Measurements from ENCODE around the gene PGAP2.
"Not testable (repeated sequence)": the region's sequence is repeated elsewhere in the genome, so short reads cannot be mapped to it uniquely, and the experiment has no call there.

Gene PGAP2

DNA sequence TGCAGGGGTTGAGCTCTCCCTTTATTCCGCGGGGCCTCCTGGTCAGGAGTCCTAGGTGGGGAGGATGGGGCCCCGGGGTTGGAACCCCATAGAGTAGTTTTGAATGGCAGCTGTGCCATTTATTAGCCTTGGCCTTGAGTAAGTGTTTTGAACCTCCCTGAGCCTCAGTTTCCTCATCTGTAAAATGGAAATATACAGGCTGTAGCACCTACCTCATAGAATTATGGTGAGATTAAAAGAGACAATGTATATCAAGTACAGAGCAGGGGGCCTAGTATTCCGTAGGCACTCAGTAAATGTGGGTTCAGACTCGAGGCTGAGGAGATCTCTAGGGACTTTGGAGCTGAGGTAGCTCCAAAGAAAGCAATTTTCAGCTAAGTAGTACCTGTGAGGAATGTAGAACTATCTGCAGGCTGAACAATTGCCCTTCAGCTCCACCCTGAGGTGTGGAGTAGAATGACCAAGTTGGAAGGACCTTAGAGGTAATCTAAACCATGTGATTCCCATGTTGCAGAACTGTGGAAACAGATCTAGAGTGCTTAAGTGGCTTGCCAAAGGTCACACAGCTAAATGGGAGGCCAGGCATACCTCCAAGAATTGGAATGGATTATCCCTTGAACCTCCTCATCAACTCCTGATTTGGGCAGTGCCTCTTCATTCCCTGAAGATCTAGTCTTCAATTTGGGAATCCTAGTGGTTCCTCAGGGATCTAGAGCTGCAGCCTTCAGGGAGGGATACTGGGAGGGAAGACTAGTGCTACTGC, 682 bp downstream of the PGAP2 start:
- peak; percentile 3 for DNase-seq

DNA sequence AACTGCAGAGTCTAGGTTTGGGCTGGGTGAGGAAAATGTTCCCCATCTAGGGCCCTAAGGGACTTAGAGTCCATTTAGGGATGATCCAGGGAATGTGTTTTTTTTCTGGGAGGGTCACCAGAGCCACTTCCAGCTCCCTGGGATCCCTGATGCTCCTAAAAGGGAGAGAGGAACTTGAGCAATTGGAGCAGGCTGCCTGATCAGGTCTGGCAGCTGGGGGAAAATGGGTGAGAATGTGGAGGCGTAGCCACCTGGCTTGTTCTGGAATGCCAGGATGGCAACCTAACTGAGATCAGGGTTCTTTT, 1.2 kb downstream of the PGAP2 start:
- DNase-seq, result no peak

DNA sequence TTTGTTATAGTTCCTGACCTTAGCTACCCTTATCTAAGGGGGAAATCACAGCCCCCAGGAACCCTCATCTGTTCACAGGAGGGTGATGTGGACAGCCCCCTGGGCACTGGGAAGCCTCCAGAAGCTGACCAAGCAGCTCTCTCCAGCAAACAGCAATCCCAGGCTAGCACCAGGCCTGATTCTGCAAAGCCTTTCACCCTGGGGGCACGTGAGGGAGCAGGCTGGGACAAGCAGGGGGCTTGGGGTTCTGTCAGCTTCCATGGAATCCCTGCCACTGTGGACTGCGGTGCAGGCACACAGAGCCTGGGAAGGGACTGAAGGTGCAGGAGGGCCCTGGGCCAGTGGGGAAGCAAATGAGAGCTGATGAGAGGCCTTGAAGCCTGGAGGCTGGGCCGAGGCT, 2.1 kb downstream of the PGAP2 start:
- DNase-seq, result no peak

DNA sequence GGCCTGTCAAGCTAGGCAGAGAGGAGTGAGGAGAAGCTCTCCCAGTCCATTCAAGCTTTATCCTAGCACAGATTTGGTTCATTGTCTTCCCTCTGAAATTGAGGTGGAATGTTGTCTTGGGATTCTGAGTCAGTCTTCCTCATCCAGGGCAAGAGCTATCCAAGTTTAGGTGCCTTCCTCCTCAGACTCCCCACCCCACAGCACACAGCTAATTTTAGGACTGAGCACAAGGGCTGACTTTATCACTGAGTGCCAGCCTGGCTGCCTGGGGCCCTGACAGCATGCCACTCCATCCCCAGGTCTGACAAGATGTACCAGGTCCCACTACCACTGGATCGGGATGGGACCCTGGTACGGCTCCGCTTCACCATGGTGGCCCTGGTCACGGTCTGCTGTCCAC, 2.6 kb downstream of the PGAP2 start:
- no peak for DNase-seq

DNA sequence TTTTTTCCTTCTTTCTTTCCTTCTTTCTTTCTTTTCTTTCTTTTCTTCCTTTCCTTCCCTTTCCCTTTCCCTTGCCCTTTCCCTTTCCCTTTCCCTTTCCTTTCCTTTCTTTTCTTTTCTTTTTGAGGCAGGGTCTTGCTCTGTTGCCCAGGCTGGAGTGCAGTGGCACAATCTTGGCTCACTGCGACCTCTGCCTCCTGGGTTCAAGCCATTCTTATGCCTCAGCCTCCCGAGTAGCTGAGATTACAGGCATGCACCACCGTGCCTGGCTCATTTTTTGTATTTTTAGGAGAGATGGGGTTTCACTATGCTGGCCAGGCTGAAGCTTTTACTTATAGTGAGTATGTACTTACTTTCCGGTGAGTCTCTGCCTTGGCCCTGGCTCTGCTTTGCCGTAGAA, 6.5 kb downstream of the PGAP2 start:
- DNase-seq, result not testable (repeated sequence)

DNA sequence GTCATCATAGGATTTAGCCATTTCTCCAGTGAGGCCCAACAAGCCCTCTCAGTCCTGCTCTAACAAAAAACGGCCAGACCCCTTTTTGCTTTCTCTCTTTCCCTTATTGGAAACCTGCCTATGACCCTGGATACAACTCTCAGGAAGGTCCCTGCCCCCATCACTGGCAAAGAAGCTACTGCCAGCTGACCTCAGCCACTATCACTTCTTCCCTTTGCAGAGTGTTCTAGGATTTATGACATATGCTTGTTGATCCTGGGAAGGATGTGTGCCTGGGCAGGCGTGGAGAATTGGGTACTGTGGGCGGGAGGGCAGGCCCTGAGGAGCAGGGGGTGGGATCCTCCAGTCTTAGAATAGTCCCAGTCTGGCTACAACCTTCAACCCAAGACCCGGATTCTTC, 7.5 kb downstream of the PGAP2 start:
- DNase-seq, result no peak

DNA sequence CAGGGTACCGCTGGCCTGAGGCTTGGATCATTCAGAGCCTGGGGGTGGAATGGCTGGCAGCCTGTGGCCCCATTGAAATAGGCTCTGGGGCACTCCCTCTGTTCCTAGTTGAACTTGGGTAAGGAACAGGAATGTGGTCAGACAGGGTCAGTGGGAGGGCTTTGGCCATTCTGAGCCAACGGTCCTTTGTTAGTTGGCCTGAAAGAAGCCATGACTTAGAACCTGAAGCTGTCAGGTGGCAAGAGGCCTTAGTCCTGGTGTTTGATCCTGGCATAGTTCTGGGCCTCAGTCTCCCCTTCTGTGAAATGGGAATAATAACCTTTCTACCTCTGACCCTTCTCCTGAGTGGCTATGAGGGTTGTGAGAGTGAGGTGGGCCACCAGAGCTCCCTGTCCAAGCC, 8.3 kb downstream of the PGAP2 start:
- no peak for DNase-seq

DNA sequence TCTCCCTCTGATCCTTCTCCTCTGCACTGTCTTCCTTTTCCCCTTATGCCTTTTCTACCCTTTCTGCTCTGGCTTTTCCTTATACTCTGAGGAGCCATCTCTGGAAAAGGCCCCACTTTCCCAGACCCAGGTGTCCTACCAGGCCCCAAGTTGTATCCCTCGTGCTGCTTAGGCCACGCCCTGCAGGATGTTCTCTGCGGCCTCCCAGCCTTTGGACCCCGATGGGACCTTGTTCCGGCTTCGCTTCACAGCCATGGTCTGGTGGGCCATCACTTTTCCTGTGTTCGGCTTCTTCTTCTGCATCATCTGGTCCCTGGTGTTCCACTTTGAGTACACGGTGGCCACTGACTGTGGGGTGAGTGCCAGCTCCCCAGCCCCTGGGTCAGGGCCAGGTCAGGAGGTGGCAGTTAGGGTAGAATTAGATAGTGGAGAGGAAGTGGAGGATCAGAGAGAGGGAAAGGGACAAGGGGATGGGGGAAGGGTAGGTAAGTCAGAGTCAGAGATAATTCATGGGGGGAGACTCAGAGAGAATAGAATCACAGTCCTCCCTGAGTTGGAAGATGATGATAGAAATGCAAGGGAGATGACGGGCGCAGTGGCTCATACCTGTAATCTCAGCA, 8.9 kb downstream of the PGAP2 start:
- DNase-seq, result no peak

DNA sequence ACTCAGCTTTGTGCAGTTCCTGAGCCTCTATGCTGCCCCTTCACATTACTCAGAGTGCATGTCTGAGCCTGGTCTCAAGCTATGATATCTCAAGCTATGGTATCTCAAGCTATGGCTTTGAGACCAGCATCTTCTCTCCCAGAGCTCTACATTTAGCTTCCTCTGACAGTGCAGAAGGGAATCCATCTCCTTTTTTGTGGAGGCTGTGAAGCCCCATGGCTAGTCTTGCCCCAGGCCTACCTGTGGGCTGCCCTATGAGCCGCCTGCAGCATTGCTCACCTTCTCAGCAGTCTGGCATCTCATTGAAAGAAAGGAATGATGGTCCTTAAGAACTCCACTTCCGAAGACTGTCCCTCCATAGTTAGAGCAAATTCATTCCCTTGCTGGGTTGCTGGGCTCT, 12.6 kb downstream of the PGAP2 start:
- no peak for DNase-seq

DNA sequence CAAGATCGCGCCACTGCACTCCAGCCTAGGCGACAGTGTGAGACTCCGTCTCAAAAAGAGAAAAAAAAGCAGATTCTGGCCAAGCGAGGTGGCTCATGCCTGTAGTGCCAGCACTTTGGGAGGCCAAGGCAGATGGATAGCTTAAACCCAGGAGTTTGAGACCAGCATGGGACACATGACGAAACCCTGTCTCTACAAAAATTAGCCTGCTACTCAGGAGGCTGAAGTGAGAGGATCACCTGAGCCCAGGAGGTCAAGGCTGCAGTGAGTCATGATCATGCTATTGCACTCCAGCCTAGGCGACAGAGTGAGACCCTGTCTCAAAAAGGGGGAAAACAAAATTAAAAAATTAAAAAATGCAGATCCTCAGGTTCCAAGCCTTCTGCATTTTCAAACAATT, 14.0 kb downstream of the PGAP2 start:
- DNase-seq, result no peak

DNA sequence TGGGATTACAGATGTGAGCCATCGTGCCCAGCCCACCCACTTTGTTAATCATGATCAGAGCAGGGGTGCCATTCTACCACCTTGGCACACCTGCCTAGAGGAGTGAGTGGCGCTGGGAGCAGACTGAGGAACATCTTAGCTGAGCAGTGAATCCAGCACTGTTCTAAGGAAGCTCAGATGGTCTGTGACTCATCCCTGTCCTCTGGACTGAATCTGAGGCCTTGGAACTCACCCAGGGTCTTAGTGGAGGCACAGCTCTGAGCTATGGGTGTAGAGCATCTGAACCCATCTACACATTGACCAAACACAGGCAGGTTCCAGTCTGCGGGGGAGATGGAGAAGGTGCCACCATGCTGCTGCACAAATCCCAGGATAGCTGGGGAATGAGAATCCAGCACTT, 14.9 kb downstream of the PGAP2 start:
- DNase-seq, result no peak

DNA sequence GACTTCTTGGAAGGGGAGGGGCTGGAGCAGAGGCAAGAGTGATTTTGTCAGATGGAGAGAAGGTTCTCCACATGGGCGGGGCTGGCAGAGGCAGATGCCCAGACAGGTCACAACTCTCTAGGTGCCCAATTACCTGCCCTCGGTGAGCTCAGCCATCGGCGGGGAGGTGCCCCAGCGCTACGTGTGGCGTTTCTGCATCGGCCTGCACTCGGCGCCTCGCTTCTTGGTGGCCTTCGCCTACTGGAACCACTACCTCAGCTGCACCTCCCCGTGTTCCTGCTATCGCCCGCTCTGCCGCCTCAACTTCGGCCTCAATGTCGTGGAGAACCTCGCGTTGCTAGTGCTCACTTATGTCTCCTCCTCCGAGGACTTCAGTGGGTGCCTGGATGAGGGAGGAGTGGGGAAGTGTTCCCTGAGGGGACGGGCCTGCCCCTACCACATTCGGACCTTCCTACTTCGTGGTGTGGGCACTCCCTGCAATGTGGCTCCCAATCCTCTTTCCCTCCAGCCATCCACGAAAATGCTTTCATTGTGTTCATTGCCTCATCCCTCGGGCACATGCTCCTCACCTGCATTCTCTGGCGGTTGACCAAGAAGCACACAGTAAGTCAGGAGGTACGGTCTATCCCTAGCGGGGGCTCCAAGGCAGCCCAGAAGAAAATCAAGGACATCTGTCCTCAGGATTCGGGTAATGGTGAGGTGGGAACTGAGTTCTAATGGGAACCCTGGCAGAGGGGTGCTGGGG, 15.6 kb downstream of the PGAP2 start:
- no peak for DNase-seq

DNA sequence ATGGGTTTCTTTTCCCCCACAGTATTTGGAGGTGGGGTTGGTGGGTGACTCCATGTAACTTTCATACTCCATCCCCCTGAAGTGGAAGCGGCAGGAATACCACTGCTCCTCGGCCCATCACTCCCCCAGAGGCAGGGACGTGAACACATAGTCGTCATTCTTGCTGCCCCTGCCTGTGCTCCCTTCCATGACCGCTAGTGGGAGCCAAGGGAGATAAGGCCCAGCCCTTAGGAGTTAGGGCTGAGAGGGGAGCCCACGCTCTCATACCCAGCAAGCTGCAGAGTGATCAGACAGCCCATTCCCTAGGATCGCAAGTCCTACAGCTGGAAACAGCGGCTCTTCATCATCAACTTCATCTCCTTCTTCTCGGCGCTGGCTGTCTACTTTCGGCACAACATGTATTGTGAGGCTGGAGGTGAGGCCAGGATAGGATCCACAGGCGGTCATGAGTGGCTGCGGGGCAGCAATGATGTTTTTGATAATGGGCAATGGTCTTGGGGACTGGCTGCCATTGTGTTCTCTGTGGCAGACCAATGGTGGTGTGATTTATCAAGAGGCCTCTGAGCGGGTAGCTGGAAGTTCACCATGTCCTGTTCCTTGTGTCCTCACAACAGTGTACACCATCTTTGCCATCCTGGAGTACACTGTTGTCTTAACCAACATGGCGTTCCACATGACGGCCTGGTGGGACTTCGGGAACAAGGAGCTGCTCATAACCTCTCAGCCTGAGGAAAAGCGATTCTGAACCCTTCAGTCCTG, 16.5 kb downstream of the PGAP2 start:
- no peak for DNase-seq

DNA sequence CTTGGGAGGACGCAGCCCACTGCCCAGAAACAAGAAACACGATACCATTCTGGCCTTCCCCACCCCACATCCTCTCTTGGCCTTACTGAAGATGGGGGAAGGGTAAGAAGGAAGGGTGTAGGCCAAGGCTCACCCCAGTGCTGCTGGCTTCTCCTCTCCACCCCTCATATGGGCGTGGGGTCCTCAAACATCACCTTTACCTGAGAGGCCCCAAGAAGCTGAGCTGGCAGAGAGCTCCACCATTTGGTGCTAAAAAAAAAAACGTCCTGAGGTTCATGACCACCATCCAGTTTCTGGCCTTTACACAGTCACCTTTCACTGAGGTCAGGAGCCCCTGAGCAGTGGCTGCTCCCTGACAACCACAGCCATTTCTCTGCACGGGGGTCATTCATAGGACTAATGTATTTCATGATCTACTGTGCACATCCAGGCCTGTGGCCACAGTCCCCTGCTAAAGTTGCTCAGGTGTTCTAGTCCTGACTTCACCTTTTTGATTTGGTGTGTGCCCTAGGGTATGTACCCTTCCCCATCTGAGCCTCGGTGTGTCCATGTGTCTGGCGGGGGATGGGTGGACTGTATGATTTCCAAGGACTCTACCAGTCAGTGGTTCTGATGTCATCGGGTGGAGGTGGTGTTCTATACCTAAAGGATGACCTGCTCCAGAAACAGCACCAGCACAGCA, 17.3 kb downstream of the PGAP2 start:
- DNase-seq, result no peak

DNA sequence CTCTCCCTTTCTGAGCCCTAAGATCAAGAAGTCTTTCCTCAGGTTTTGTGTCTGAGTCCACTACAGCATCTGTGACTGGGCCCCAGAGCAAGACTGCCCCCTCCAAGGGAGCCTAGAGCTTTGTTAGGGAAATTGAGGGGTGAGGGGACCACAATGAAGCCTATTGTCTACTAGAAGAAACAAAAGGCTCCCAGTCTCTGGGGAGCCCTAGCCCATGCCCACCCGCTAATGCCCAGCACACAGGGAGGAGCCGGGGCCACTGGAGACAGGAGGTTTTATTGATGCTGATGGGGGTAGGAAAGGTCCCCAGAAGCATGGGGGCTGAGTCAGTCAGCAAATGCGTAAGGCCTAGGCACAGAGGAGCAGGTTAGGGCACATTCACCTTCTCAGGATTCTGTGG, 18.4 kb downstream of the PGAP2 start:
- no peak for DNase-seq

DNA sequence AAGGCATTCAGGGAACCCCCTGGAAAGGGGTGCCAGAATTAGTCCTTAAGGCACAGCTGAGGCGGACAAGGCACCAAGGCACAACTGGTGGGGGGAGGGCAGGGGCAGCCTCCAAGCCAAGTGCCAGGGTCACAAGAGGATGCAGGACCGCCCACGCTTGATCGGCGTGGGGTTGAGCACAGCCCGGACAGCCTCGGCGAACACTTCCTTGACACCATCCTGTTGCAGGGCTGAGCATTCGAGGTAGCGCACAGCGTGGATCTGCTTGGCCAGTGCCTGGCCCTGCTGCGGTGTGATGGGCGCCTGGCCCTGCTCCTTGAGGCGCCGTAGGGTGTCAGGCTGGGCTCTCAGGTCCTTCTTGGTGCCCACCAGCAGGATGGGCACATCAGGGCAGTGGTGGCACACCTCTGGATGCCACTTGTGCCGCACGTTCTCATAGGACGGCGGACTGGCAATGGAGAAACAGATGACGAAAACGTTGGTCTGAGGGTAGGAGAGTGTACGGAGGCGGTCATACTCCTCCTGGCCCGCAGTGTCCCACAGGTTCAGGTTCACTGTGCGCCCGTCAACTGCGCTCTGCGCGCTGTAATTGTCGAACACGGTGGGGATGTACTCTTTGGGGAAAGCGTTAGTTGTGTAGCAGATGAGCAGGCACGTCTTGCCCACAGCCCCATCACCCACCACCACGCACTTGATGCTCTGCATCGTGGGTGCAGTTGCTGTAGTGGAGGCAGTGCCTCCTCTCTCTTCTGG, 19.2 kb downstream of the PGAP2 start:
- DNase-seq, result no peak

DNA sequence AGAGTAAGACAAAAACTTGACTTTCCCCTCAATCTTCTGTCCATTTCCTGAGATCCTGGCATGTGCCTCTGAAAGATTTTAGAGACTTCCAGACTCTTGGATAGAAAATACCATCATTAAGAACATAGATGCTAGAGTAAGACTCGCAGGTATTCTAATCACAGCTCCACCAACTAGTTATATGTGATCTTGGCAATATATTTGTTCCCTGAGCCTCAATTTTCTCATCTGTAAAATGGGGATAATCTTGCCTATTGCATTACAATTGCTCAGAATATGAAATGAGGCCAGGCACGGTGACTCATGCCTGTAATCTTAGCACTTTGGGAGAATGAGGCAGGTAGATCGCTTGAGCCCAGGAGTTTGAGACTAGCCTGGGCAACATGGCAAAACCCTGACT, 21.7 kb downstream of the PGAP2 start:
- no peak for DNase-seq

DNA sequence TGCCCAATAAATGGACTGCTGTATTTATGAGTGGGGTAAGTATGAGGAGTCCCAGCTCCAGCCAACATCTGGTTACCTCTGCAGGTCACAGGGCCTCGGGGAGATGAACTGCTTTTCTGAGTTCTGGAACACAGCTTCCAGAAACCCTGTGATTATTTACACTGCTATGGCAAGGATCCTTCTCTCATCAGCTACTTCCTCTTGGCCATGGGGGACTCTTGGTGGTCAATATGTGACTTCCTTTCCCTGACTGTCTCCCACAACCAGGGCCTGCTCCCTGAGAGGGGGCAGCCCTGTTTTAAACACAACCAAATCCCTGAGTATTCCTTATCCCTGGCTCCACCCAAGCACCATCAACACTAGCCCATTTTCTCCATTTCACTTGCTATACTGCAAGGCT, 22.4 kb downstream of the PGAP2 start:
- DNase-seq, result no peak

DNA sequence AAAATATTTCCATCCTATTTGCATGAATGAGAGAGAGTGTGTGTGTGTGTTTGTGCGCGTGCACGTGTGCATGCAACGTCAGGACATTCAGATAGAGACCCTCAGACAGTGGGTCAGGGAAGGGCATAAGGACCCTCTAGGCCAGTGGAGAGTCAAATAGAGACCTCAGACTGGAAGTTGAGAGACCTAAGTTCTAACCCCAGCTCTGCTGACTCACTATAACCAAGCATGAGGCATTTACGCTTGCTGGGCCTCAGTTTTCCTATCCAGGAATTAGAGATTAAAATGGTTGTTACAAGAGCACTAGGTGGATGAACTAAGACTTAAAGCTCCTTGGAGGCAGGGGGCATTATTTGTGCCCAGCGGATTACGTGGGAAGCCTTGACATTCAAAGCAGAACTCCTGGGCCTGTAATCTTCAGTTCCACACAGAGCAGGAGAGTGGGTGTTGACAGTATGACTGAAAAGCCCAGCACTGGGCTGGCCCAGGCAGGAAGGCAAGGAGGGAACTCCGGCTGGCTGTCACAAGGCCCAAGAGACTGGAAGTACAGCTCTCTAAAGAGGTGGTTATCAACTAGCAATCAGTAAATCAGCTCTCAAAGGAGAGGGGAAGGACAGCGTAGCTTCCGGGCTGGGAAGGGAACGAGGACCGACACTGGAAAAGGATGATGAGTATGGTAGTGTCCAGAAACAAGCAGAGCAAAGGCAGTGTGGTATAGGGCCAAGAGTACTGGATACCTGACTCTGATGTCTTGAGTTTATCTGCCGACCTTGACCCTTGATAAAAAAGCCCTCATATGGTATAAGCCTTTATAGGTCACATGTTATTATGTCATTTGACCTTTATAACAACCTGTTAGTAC, 23.2 kb downstream of the PGAP2 start:
- DNase-seq, result no peak

DNA sequence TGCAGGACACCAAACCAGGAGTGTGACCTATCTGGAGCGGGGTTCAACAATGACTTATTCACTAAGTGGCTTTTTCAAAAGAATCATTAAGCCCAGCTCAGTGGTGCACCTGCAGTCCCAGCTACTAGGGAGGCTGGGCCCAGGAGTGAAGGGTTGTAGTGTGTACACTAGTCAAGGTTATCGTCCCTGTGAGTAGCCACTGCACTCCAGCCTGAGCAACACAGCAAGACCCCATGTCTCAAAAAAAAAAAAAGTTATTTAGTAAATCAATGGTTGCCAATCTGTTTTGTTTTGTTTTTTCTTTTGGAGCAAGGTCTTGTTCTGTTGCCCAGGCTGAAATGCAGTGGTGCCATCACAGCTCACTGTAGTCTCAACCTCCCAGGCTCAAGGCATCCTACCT, 24.5 kb downstream of the PGAP2 start:
- DNase-seq, result no peak

DNA sequence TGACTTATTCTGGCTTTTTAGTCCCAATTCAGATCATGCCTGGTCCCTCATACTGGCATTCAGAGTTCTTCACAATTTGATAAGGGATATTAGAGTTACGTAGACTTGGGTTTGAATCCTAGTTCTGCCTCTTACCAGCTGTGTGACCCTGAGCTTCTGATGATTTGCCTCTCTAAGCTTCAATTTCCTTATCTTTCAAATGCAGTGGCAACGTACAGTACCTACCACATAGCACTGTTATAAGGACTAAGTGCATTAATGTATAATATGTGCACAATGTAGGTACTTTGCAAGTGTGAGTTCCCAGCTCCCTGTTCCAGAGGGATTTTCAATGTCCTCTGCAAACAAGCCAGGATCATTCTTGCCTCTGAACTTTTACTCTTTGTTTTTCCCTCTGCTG, 25.1 kb downstream of the PGAP2 start:
- no peak for DNase-seq

DNA sequence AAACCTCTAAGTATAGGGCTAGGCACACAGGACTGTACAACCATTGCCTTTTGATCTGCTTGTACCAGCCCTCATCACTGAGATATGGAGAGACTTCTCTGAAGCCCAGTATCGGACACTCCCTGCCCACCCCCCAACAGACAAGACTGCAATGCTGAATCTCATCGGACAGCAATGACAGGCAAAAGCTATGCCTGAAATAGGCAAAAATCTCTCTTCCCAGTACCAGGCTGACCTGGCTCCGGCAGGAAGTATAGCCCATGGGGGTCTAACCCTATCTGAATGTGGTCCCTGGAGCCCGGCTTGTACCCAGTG, 25.9 kb downstream of the PGAP2 start:
- no peak for DNase-seq
